HG03575 (cell line): ENCODE data around the gene CCNE1.

Experiments
- ATAC-seq: cut with Tn5 transposase; IDR thresholded peaks from one replicate; pipeline ENCODE4 v1.9.1; 2021; ENCODE audit not compliant: unreplicated experiment, insufficient number of reproducible peaks, low FRiP score; ENCODE audit errors: extremely low read depth

The CCNE1 gene

DNA sequence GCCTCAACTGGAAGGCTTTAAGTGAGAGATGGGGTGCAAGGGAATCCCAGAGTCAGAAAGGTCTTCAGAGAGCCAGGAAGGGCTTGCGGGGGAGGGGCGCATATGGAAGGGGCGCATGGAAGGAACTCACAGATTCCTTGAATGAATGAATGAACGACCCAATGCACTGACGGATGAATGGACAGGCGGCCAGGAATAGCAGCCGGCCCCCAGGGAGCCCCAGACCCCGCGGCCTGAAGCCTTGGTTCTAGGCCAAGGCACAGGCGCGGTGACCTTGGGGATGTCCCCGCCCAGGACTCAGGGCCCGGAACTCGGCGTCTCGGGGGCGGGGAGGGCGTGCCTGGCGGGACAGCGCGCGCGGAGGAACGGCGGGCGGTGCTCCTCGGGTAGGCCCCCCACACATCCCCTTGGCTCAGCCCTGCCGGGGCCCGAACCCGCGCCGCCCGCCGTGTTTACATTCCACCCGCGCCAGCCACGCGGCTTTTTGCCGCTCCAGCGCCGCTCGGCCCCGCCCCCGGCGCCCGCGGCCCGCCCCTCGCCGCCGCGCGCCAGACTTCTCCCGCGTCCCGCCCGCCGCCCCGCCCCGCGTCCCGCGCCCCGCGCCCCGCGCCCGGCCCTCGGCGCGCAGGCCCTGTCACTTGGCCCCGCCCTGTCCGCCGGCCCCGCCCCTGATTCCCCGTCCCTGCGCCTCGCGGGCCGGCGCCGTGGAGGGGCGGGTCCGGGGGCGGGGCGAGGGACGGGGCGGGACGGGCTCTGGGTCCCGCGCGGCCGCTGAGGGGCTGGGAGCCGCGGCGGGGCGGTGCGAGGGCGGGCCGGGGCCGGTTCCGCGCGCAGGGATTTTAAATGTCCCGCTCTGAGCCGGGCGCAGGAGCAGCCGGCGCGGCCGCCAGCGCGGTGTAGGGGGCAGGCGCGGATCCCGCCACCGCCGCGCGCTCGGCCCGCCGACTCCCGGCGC, at the start of gene CCNE1:
CCNE1 (plus strand) TSS at position 867 of the 955 bp plus-strand sequence. CDS start 565 bp downstream, outside the sequence.
- no peak for ATAC-seq

GRCh38 chr19:29763196-29763595, 48.6 kb upstream of the CCNE1 start:
- ATAC-seq: no peak

- ATAC-seq: no peak
Observed at GRCh38 chr19:29764361-29764760, 47.4 kb upstream of the CCNE1 start.

GRCh38 chr19:29766100-29766499, 45.7 kb upstream of the CCNE1 start:
- ATAC-seq: no peak

DNA sequence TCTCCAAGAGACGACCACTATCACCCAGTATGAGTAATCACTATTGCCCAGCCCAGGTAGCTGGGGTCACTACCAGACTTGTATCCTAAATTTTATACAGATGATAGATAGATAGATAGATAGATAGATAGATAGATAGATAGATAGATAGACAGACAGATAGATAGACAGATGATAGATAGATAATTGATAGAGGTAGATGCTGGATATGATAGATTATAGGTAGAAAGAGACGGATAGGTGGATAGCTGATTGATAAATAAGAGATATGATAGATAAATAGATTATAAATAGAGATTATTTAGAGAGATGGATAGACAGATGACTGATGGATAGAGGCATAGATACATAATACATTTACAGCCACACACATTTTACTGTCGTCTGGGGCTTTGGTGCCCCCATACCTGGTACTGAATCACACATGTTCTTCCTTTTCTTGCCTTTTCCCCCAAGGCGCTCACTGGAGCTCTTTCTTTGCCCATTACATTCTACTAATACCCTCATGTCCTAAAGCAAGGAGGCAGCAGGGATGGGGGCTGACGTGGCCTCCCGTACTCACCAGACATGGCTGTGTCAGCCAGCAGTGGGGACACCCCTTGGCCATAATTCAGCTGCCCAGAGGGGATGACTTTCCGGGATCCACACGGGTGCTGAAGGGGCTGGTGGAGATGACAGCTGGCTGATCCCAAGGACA, 44.6 kb upstream of the CCNE1 start:
- ATAC-seq: no peak

DNA sequence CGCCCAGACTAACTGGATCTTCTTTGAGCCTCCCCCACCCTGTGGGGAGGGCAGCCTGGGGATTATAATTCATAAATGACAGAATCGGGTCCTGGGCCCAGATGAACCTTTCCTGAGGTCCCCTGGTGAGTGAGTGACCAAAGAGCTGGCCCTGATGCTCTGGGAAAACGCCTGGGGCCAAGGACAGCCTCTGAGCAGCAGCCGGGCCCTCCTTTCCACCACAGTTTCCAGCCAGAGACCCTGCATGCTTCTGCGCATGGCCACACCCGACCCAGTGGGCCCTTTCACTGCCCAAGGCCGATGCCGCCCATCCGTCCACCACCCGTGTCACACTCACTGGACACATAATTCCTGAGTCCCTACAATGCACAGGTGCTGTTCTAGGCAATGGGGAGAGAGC, 43.6 kb upstream of the CCNE1 start:
- ATAC-seq: no peak

DNA sequence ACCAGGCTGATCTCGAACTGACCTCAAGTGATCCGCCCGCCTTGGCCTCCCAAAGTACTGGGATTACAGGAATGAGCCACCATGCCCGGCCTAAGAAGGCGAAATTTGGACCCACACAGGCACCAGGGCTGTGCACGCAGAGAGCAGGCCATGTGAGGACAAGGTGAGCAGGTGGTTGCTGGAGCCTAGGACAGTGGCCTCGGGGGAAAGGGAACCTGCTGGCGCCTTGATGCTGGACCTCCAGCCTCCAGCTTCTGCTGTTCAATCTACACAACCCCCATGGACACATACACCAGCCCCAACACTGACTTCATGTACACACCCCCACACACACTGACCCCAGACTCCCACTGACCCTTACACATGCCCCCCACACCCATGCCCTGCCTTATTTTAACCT, 41.8 kb upstream of the CCNE1 start:
- no peak for ATAC-seq

DNA sequence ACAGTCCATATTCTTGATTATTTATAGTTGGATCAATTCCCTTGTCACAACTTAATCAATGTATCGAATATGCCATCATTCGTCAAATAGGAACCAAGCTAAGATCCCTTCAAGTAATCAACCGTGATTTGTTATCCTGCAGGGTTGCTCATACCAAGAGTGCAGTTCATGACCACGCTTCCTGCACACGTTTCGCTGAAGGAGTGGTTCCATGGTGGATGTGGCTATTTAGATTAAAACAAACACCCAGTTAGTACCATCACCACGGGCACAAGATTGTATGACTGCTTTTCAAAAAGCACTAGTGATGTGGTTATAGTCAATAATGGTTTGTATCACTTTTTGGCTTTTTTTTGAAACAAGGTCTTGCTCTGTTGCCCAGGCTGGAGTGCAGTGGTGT, 41.1 kb upstream of the CCNE1 start:
- no peak for ATAC-seq

DNA sequence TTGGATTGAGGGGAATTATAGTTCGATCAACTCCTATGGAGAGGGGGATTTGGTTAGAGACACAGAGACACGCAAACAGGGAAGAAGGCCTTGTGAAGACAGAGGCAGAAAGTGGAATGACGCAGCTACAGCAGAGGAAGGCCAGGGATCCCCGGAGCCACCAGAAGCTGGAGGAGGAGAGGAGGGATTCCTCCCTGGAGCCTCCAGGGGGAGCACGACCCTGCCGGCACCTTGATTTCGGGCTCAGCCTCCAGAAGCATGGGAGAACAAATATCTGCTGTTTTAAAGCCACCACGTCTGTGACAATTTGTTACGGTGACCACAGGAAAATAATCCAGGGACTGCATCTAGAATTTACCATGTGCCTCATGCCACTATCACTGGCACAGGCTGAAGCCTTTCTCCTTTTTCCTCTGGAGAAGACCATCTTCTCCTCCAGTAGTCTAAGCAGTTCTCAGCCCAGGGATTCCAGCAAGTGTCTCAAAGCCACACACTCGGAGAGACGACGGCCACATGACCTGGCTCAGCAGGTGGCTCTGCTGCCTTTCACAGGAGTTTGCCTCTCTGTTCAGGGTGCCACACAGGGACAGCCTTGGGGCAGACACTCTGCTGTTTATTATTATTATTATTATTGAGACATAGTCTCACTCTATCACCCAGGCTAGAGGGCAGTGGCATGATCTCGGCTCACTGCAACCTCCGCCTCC, 39.9 kb upstream of the CCNE1 start:
- no peak for ATAC-seq

DNA sequence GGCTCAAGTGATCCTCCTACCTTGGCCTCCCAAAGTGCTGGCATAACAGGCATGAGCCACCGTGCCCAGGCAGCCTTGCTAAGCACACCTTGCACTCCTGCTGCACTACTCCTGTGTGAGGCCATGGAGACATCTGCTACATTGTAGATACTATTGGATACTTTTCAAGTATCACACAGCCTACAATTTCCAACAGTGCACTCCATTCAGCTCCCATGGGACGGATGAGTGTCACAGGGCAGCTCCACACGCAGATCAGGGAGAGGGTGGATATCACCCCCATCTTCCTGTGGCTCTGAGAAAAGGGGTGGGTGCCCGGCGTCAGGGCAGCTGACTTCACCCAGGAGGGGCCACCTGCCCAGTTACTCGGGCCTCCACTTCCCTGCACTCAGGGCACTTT, 39.1 kb upstream of the CCNE1 start:
- ATAC-seq: no peak

GRCh38 chr19:29773141-29773540, 38.6 kb upstream of the CCNE1 start:
- no peak for ATAC-seq

DNA sequence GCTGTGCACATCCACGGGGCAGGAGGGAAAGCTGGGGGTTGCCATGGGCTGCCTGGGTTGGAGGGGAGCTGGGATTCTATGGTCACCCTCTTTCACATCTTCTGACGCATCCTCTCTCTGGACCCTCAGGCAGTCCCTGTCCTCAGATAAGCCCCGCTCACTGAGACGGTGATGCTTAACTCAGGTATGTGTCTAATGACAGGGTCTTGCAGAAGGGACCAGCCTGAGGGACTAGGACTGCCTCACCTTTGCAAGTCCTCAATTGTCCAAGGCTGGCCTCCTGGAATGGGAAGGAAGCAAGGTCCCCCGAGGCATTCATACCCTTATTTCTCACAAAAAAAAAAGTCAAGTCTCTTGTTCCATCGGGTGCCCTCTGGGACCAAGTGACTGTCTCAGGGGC, 37.7 kb upstream of the CCNE1 start:
- no peak for ATAC-seq

- no peak for ATAC-seq
Observed at GRCh38 chr19:29777781-29778309, 33.9 kb upstream of the CCNE1 start.

DNA sequence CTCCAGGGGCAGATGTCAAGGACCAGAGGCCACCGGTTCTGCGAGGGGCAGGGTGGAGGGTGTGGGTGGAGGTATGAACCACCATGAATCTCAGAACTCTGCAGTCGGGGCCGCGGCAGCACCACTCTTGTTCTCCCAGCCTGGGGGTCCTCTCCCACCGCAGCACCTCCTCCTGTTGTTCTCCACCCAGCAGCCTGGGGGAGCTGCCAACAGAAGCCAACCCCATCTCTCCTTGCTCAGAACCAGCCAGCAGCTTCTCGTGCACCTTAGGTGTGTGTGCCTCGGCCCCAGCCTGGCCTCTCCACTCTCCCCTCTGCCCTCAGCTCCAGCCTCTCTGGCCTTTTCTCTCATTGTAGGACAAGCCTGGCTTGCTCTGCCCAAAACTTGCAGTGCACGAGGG, 31.9 kb upstream of the CCNE1 start:
- ATAC-seq: no peak

DNA sequence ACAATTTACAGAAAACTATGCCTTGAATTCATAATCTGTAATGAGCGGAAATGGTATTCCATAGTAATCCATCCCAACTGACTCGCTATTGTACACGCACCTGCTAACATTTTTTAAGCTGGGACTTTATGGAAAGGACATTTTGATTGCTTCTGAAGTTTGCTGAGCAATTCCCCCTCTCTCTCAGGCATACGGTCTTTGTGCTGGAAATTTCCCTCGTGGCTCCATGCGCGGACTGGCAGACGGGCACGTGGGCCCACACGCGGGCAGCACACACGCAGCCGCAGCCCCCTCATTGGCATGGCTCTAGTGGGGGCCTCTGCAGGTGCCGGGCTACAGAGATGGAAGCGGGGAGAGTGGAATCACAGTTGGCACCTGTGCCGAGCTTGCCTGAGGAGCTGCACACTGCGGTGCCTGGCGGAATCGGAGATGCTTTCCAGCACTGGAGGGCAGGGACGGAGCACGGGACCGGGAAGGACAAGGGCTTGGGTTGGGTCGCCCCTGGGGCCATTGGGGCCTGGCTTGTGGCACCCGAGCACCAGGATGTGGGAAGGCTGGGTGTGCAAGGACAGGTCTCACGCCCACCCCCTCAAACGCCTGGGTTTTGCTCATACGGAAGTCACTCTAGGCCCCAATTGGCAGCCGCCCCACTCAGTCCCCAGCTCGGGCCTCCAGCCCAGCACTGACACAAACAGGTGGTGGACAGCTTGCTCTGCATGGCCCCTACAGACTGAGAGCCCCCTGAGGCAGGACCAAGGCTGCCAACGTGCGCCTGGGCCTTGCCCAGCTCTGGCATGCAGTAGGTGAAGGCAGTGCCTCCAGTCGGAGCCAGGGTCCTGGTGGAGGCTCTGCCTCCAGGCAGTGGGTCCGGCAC, 30.2 kb upstream of the CCNE1 start:
- ATAC-seq: no peak

DNA sequence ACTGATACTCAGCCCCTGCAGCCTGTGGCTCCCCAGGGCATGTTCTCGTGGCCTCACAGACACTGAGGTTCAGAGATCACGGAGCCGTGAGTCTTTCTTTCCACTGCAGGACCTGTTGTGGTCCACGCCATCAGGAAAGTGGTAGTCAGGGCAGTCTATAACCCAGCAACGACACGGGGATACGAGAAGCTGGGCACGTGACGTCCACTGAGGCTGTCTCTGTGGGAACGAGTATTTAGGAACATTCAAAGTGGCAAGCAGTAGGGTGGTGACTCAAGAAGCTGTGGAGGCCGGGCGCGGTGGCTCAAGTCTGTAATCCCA, 29.6 kb upstream of the CCNE1 start:
- ATAC-seq: no peak

DNA sequence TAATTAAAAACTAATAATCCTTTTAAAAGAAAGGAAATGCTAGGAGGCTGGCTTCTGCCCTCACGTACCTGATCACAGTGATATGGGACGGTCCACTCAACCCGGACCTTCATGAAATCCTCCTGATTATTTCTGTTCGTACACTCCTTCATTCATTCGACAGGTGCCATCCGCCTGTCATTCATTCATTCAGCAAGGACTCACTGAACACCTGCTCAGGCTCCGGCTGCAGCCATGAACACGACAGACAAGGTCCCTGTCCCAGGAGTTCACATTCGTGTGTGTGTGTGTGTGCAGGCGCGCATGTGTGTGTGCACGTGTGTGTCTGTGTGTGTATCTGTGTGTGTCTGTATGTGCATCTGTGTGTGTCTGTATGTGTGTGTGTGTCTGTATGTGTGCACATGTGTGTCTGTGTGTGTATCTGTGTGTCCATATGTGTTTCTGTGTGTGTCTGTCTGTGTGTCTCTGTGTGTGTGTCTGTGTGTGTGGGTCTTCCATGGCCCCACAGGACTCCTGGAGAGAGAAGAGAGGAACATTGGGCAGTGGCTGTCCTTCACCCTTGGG, 28.1 kb upstream of the CCNE1 start:
- ATAC-seq: no peak

- no peak for ATAC-seq
Observed at GRCh38 chr19:29784598-29785223, 27.1 kb upstream of the CCNE1 start.
